Measurements from ENCODE around the gene NUCKS1.
A peak's percentile ranks its signal among the peaks of the same experiment; 100 is the strongest.

NUCKS1 gene

GRCh38 chr1:205750138-205751035 is at the start of gene NUCKS1:
NUCKS1 (minus strand) TSS chr1:205750182; CDS start chr1:205749973, 209 bp downstream.
- DNase-seq: peak; percentile 89

- no peak for DNase-seq
These were observed 48.6 kb upstream of the NUCKS1 start for GRCh38 chr1:205798577-205798976.

- no peak for DNase-seq
These were observed 47.2 kb upstream of the NUCKS1 start for GRCh38 chr1:205797168-205797567.

GRCh38 chr1:205794011-205794730 is 44.2 kb upstream of the NUCKS1 start:
- no peak for DNase-seq

GRCh38 chr1:205792961-205793673 is 43.1 kb upstream of the NUCKS1 start:
- DNase-seq: no peak

GRCh38 chr1:205792481-205792881 is 42.5 kb upstream of the NUCKS1 start:
- DNase-seq: no peak

GRCh38 chr1:205791568-205792180 is 41.7 kb upstream of the NUCKS1 start:
- DNase-seq: peak; percentile 52

- no peak for DNase-seq
These were observed 37.4 kb upstream of the NUCKS1 start for GRCh38 chr1:205787287-205787916.

GRCh38 chr1:205786601-205787000 is 36.6 kb upstream of the NUCKS1 start:
- DNase-seq: no peak

GRCh38 chr1:205785446-205785845 is 35.5 kb upstream of the NUCKS1 start:
- no peak for DNase-seq

GRCh38 chr1:205783904-205784303 is 33.9 kb upstream of the NUCKS1 start:
- DNase-seq: no peak

- DNase-seq: no peak
These were observed 33.4 kb upstream of the NUCKS1 start for GRCh38 chr1:205783433-205783795.

- no peak for DNase-seq
These were observed 32.8 kb upstream of the NUCKS1 start for GRCh38 chr1:205782627-205783432.

- no peak for DNase-seq
These were observed 30.4 kb upstream of the NUCKS1 start for GRCh38 chr1:205780335-205780734.

- DNase-seq: no peak
These were observed 28.0 kb upstream of the NUCKS1 start for GRCh38 chr1:205777994-205778393.

- no peak for DNase-seq
These were observed 25.7 kb upstream of the NUCKS1 start for GRCh38 chr1:205775717-205776056.

GRCh38 chr1:205775015-205775716 is 25.2 kb upstream of the NUCKS1 start, which contains the start of gene RAB29:
RAB29 (minus strand) TSS chr1:205775482; CDS start chr1:205774956, 526 bp downstream.
- DNase-seq: peak; percentile 72

GRCh38 chr1:205774198-205775014 is 24.4 kb upstream of the NUCKS1 start:
- DNase-seq: peak; percentile 16

- DNase-seq: no peak
These were observed 22.6 kb upstream of the NUCKS1 start for GRCh38 chr1:205772607-205773032.

GRCh38 chr1:205770618-205771017 is 20.6 kb upstream of the NUCKS1 start:
- no peak for DNase-seq

All from stimulated activated CD4-positive, alpha-beta T cell treated with anti-CD3 and anti-CD28 coated beads, Interleukin-12 subunit alpha, Interleukin-12 subunit beta, amount 100 ng/mL, for 4 hours (primary cell).